ENCODE results near the gene ELMOD2. TPM values are rescaled to one million over a fixed set of nuclear protein-coding genes. Genes with fewer than 3 reads are reported as not detected.
"Not testable (repeated sequence)": the region's sequence is repeated elsewhere in the genome, so short reads cannot be mapped to it uniquely, and the experiment has no call there.

ELMOD2 gene, protein sequence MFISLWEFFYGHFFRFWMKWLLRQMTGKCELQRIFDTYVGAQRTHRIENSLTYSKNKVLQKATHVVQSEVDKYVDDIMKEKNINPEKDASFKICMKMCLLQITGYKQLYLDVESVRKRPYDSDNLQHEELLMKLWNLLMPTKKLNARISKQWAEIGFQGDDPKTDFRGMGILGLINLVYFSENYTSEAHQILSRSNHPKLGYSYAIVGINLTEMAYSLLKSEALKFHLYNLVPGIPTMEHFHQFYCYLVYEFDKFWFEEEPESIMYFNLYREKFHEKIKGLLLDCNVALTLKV
- 27.5 TPM for total RNA-seq

DNA sequence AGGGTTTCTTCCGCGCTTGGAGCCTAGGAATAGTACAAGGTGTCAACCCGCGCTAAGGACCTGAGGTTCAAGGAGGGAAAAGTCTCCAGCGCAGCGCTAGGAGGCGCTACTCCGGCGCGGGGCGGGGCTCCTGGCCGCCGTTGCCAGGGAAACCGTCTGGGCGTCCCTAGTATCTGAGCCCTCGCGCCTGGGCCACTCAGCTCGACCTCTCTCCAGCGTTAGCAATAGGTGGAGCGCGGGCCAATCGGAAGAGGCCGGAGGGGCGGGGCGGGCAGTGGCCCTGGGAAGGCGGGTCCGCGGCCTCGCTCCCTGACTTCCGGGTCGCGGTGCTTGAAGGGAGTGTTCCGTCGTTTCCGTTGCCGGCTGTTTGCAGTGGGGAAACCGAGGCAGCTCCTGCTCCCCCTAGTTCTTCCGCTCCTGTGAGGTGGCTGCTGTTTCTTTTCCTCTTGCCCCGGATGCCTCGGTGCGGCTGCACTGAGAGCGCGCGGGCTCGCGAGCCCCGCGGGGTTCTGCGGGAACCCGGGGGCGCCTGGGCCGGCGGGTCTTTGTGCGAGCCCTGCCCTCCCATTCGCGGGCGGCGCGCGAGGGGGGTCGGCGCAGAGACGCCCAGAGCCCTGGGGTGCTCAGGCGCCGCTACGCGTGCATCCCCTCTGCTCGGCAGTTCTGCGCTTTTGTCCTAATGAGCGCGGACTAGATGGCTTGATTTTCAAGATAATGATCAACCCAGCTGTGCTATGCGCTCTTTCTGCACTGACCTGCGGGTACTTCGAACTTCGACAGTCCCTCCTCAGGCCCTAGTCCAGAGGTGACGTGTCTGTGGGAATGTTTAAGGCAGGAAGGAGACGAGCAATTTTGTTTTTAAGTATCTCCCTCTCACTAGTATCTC is at the start of gene ELMOD2:
Gene ELMOD2, plus strand, starts transcription at position 312 of the 886 bp plus-strand sequence. CDS start 1,261 bp downstream, outside the sequence.
- peak; percentile 99 for DNase-seq

DNA sequence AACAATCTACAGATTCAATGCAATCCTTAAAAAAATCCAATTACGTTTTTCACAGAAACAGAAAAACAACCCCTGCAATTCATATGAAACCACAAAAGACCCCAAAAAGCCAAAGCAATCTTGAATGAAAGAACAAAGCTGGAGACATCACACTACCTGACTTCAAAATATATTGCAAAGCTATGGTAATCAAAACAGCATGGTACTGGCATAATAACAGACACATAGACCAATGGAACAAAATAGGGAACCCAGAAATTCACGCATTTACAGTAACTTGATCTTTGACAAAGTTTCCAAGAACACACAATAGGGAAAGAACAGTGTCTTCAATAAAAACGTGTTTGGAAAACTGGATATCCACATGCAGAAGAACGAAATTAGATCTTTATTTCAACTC is 40.5 kb upstream of the ELMOD2 start:
- DNase-seq: no peak

DNA sequence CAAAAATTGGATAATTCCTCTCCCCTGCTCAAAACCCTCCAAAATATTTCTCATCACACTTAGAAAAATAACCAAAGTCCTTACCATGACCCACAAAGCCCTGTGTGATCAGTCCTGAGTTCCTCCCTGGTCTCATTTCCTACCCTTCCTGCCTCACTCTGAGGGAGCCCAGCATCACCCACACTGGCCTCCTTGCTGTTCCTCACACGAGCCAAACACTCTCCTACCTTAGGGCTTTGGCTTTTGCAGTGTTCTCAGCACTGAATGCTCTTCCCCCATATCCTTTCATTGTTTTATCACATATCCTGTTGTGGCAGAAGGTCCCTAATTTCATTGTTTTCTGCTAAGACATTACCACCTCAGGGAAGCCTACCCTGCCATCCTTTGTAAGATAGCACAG is 38.0 kb upstream of the ELMOD2 start:
- DNase-seq: no peak

DNA sequence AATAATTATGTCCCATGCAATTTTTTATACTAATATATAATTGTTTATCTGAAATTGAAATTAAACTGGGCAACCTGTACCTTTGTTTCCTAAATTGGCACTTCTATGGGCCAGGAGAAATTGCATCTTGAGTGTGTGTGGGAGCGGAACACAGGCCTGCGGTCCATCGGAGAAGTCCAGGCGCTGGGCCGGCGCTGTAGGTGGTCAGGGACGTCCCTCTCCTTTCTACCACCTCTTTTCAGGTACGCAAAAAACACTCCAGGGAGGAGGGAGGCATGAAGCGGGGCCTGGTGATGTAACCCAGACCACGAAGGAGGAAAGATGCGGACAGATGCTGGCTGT is 26.6 kb upstream of the ELMOD2 start:
- DNase-seq: no peak

DNA sequence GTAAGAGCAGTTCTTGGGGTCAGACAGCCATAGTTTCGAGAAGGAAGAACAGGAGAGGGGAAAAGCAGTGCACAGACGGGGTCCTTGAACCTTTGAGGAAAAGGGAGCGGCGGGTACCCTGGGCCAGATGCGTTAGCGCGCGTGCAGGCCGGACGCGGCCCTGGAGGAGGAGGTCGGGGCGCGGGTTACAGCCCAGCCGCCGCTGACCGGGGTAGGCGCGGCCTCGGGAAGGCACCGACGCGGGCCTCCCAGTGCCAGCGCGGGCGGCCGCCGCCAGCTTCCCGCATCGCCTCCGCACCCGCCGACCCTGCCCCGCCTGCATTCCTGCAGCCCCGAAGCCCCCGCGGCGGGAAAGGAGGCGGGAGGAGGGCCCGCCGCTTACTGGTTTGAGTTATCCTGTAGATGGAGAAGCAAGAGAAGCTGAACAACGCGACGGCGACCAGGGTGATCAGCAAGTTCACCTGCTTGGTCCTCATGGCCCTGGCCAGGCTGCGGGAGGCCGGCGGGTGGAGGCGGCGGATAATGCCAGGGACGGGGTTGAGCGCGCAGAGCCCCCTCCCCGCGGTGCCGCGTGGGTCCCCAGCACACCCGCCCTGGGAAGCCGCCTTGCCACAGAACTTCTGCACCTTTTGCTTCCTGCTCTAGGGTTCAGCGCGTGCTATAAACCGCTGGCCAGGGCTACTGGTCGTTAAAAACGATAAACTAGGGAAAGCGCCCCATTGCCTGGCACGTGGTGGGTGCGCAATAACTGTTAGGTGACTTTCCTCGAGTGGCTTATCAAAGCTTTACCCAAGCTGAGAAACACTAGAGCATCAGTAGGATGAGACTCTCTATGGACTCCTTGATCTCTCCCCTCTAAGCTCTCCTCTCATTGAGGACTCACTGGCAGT is 26.0 kb upstream of the ELMOD2 start, which contains the start of gene MGAT4D:
Gene MGAT4D, minus strand, starts transcription at position 547 of the 890 bp plus-strand sequence. Its CDS starts 71 bp downstream, at position 476.
- DNase-seq: no peak

DNA sequence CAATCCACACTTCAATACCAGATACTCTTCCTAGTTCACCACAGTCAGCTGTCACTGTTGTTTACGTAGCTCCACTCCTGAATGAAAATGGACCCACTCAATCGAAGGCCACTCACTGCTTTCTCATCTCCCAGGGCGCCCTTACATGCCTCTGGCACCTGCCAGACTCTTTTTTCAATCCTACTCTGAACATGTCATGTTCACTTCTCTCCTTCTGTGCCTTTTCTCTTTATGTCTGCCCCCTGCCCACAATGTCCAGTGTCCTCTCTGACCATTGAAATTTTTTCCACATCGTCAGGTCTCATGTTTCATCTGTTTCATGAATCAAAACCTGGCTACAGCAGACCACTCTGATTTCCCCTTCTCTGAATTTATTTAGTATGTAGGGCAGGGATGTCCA is 24.6 kb upstream of the ELMOD2 start:
- no peak for DNase-seq

DNA sequence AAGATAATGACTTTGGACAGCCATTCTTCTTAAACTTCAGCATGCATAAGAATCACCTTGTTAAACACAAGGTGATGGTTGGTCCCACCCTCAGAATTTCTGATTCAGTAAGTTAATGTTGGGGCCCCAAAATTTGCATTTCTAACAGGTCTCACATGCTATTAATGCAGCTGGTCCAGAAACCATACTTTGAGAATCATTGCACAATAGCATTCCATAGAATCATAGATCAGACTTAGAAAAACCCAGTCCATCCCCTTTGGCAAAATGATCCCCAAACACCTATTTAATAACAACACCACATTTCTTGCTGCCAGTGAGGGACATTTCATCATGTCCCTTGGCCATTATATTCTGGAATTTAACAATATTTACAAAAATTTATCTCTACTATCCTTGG is 19.7 kb upstream of the ELMOD2 start:
- no peak for DNase-seq

DNA sequence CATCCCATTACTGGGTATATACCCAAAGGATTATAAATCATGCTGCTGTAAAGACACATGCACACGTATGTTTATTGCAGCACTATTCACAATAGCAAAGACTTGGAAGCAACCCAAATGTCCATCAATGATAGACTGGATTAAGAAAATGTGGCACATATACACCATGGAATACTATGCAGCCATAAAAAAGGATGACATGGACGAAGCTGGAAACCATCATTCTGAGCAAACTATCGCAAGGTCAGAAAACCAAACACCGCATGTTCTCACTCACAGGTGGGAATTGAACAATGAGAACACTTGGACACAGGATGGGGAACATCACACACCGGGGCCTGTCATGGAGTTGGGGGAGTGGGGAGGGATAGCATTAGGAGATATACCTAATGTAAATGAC is 10.2 kb upstream of the ELMOD2 start:
- not testable (repeated sequence) for DNase-seq

DNA sequence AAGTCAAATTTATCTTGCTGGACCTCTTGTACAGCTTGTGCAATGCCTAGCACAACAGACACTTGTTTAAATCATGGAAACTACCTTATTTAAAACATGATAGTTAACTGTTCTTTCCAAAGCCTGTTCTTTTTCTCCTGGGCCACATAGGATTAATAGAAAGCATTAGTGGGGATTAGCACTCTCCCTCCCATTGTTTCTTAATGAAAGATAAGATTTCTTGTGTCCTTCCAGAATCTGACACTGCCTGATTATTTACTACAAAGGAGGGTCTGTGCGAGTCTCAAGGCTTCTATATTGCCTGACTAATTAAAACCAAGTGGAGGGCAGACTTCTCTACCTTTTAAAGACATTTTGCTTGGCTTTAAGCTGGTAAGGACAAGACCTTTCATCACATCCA is 8.5 kb upstream of the ELMOD2 start:
- DNase-seq: no peak

DNA sequence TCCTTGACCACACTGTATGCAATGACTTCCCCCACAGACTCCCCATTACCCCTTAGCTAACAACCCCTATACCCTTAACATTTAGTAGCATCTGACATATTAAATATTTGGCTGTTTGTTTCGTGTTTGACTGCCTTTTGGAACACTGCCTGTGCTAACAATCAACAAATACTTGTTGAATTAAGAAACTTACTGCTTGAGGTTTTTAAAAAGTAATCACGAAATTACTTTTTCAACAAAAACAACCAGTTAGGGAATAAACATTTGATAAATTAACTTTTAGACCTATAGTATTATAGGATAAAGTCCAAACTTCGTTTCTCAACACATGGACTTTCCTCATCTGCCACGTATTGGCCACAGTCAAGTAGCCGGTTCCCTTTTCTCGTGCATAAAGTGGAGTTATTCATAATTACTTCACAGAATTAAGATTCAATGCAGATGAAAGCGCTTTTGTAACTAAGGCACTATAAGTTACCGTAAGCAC is 555 bp upstream of the ELMOD2 start:
- DNase-seq: no peak

DNA sequence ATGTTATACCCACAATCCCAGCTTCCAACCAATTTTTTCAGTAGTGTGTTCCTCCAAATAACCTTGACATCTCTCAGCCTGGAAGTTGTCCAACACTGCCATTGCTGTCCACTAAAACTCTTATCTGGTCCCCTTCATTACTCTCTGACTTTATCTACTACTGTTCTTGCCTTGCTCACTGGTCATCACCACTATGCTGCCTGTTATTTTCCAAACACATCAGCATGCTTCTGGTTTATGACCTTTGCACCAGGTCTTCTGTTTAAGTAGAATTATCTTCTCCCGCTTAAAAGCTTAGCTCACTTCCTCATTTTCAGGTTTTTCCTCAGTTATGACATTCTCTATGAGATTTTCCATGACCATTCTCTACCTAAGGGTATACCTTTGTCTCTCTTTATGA is 5.5 kb downstream of the ELMOD2 start:
- no peak for DNase-seq

DNA sequence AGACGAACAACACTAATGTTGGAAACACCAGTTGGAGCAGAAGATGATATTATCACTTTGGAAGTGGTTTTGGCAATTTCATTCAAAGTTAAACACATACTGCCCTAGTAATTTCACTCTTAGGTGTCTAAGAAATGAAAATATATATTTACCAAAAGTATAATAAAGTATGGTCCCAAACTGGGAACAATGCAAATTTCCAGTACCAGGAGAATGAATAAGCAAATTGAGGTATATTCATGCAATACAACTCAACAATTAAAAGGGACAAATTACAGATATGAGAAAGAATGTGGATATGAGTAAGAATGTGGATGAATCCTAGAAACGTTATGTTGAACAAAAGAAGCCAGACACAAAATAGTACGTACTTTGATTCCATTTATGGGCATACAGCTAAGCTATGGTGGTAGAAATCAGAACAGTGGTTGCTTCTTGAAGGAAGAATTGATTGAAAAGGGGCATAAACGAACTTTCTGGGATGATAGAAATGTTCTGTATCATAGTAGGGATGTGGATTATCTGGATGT is 10.0 kb downstream of the ELMOD2 start:
- no peak for DNase-seq

DNA sequence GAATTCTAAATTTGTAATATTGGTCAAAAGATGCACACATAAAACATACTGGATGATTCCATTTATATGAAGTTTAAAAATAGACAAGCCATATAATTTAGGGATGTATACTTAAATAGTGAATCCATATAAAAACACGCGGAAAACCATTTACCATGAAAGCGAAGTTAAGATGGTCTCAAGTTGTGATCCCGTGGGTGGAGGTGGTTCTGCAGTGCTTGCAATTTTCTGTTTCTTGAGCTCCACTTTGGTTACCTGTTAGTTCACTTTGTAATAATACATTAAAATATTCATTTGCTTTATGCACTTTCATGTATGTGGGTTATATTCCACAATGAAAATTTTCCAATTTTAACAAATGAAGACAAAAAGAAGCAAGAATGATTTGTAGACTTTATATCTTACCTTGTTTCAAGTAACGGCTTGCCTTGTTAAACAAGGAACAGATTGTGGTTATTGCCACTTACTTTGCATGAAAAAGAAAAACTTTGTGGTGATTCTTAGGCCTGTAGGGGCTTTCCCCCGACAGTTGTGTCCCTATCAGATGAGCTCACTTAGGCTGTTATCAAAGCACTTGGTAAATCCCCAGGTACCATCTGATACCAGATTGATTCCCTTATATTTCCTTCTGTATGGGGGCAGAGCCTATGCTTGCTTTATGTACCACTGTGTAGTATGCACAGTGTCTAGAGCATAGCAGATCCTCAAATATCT is 32.6 kb downstream of the ELMOD2 start:
- no peak for DNase-seq

DNA sequence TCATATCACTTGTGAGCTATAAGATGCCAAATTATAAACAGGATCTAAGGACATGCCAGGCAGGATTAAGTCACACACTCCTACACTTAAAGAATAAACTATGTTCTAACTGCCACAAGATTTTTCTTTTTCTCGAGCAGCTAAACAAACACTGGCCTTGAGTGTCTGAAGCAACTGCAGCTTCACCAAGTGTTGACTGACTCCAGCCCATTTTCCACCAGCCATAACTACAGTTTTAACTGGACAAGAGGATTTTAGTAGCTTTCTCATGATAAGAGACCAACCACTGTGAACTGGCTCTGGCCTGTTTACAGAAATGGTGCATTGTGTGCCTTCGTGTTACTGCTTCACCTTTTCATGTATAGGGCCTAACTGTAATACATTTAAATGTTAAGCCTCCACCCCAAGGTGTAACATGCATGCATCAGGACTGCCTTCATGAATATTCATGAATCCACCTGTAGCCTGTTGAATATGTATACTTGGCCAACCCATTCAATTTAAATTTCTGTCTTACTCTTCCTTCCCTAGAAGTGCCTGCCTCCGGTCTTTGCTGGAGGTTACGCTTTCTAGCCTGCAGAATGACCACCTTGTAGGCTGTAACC is 34.0 kb downstream of the ELMOD2 start:
- DNase-seq: no peak

DNA sequence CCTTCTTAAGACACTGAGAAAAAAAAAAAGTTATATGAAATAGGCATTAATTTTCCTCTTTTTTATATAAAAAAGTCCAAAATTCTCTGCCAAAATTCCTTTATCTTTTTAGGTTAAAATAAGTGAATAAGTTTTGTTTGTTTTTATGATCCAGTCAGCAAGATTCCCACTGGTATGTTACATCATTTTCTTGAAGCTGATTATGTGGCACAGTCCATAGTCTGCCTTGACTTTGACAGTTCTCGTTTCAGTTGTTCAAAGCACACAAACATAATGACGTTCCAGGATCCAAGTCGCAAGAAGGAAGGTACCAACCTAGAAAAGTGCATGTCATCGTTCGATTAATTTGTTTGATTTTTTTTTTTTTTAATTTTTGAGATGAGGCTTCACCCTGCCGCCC is 35.7 kb downstream of the ELMOD2 start:
- DNase-seq: no peak

DNA sequence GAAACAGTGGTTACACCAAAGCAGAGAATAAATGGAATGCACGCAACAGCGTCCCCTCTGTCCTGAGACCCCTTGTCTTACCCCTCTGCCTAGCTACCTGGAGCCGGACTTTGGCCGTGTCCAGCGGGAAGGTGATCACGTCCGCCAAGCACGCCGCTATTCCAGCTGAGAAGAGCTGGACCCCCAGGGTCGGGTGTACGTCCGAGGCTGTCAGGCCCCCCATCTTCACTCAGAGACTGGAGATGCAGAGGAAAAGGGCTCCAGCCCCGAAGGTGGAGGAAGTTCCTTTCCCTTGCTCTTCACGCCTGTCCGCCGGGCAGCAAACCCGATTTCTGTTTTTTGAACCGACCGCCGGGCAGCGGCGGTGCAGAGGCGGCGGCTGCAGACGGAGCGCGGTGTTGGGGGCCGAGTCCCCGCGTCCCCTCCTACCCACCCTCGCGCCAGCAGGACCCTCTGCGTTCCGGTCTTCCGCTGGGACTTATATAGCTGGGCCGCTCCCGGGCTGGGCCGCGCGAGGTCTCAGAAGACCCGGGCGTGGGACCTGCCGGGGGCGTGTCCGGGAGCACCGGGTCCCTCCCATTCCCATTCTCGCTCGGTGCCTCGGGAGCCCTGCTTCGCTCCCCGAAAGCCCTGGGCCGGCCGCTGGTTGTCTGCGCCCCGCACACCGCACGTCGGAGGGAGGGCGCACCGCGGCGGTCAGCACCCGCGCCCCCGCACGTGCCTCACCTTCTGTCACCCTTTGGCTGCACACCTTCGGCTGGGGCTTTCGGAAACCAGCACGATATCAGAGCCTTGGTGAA is 44.7 kb downstream of the ELMOD2 start, which contains the start of gene UCP1:
Gene UCP1, minus strand, starts transcription at position 455 of the 800 bp plus-strand sequence. Its CDS starts 232 bp downstream, at position 223.
- DNase-seq: no peak

DNA sequence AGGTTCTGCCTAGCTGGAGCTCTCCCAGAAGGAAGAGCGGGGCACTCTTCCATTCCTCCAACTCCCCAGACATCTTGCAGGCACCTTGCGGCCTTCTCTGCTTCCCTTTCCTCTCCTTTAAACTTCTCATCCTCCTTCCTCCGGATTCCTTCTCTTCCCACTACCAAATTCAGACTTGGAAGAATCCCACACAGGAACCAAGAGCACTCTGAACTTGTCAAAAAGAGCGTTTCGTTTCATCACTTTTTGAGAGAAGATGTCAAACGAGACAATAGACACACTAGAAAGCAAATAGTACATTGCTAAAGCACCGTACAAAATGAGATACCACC is 45.3 kb downstream of the ELMOD2 start:
- no peak for DNase-seq

DNA sequence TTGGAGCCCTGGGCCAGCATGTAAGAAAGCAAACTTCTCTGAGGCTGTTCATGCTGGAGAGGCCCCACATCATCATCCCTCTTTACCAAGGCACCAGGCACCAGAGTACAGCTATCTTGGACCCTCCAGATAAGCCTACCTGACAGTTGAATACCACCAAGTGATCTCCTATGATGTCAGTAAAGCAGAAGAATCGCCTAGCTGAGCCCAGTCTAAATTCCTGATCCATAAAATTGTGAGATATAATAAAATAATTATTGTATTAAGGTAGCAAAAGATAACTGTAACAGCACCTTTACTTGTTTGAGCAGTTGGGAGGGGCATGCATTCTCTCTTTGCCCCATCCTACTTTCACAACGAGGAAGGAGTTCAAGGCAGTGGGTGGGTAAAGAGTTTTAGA is 47.7 kb downstream of the ELMOD2 start:
- DNase-seq: no peak

DNA sequence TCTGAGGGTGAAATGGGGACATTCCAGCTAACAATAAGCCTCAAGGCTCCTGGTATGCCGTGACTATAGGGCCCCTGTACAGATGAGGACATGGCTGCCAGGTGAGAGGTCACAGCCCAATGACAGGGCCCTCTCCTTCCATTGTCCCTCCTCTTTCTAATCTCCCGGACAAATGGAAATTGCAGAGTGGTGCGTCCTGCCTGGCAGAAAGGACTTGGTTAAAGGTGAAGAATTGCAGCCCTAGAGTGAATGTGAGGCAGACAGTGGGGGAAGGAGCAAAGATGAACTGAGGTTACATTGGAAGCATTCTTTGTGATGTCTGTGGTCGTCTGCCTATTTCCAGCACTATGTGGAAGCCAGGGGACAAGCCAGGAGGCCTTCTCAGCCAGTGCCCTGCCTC is 51.5 kb downstream of the ELMOD2 start:
- no peak for DNase-seq

DNA sequence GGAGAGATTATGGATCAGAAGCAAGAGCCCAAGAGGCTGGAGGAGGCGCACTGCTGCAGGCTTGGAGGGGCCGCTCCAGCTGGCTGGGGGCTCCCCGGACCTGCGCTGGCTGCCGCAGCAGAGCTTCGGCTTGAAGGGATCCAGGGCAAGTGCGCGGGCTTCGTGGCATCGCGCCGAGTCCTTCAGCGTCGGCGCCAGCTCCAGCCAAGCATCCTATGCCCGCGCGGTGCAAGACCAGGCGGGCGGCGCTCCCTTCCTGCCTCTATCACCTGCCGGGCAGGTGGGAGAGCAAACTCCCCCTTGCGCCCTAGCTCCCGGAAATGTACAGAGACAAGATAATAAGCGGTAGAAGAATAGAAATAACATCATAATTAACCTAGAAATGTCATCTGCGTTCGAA is 55.3 kb downstream of the ELMOD2 start:
- DNase-seq: no peak

All from skin of body (tissue), 2 donors.